Activated CD4-positive, alpha-beta T cell treated with anti-CD3 and anti-CD28 coated beads for 24 hours (primary cell): ENCODE results near the gene PLK5.

Experiments used
- DNase-seq, 2 donors: peaks; one replicate each; pipeline ENCODE4 v3.0.0-alpha.2; 2020; ENCODE audit warnings: low read depth in 2 of 2

PLK5 gene

GRCh38 chr19:1577090-1577928, 53.4 kb downstream of the PLK5 start:
- no peak for DNase-seq

- no peak for DNase-seq
Measured at GRCh38 chr19:1577929-1578618, 54.2 kb downstream of the PLK5 start.

DNA sequence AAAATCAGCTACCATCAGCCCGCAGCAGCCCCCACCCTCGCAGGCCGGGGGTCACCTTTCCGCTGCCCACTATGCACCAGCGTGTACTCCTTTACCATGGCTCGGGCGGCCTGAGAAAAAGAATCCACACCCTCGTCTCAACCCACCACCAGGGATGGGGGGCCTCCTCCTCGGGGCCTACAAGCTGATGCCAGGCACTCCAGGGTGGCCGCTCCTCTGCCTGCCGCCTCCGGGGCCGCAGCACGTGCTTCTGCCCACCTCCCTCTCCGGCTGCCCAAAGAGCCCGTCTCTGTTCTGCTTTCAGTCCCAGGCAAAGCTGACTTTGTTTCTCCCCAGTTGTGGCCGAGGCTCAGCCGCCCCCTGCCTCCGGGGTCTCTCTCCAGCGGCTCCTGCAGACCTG, 55.3 kb downstream of the PLK5 start:
- DNase-seq = no peak

DNA sequence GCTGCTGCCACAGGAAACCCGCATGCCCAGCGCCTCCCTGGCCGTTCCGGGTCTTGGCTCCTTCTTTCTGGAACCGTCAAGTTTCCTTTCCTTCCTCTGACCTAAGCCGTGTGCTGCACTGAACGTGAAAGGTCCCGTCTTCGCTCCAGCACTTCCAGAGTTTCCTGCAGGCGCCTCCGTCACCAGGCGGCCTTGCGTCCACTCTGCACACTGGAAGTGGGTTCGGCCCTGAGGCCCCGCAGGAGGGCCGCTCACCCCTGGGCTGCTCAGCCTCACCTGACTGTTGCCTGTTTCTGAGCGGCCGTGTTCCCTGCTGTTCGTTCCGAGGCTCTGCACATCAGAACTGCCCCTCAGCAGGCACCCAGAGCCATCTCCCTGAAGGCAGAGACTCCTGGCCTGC, 56.5 kb downstream of the PLK5 start:
- DNase-seq = no peak

DNA sequence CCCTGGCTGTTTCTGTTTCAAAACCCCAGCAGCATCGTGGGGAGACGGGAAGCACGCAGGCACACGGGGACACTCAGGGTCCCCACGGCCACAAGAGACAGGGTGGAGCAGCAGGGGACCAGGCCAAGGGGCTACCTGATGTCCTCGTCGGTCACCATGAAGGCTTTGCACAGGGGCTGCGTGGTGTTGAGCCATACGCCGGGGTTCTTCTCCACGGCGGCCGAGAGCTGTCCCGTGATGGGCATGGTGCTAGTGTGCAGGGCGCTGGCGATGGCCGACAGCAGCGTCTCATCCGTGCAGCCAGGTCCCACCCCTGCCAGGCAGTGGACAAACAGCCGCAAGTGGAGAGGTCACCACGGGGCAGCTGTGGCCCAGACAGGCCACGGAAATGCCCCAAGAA, 57.1 kb downstream of the PLK5 start:
- no peak for DNase-seq

DNA sequence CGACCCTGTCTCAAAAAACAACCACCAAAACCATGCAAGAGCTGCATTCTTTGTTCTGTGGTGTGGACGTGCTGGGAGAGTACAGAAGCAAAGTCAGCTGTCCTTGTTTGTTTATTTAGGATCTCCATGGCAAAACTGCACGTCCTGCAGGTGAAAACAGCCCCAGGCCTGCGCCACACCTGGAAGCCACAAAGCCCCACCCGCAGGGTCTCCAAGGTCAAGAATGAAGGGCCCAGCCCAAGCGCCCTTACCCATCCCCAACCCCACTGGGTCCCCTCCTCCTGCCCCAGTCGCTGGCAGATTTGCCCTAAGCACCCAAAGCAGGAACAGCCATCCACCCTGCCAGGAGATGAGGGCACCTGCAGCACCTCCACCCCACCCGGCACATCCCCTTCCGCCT, 58.3 kb downstream of the PLK5 start:
- DNase-seq = no peak

DNA sequence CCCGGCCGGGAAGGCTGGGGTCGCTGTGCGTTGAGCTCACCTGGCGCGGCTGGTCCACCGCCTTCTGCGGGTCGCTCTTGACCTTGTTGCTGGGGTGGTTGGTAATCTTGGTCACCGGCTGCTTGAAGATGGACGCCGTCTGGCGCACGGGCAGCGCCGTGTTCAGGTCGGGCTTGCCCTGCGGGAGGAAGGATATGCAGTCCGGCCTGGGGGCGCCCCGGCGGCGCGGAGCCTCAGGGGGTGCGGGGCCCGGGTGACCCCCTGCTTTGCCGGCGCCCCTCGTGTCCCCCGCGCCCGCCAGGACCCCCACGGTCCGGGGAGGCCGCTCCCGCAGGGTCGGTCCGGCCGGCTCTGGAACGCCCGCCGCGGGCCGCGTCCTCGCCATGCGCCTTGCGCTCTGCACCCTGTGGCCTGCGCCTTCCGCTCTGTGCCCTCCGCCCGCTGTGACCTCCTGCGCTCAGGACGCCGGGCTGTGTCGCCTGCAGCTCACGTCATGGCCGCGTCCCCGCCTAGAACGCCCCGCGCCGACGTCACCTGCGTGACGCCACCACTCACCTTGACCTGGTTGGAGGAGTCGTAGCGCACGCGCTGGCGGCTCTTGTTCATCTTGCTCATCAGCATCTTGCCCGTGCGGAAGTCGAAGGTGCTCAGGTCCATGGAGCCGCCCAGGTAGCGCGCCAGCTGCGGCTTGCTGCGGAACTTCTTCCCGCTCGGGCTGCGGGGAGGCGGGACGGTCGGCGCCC, 60.8 kb downstream of the PLK5 start:
- no peak for DNase-seq

DNA sequence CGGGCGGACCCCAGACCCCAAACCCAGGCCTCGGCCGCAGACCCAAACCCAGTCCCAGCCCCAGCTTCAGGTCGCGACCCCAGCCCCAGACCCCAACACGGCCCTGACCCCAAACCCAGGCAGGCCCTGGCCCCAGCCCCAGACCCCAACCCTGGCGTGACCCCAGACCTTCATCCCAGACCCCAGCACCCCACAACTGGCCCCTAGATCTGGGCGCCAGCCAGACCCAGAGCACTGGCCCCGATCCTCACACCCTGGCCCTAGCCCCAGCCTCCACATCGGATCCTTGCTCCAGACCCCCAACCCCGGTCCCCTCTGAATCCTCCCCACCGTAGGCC, 61.3 kb downstream of the PLK5 start:
- no peak for DNase-seq
